Muscle layer of duodenum (tissue), 2 donors: Measurements from ENCODE around the gene MPHOSPH9.

Experiments used
- H3K27ac ChIP-seq: one replicate; pipeline ENCODE4 v1.7.0; 2013; ENCODE audit warnings: mild to moderate bottlenecking, low read length
- H3K27me3 ChIP-seq: one replicate; pipeline ENCODE4 v1.7.0; 2013; ENCODE audit warnings: low read depth, mild to moderate bottlenecking, control low read depth, low read length
- H3K36me3 ChIP-seq, 2 donors: one replicate each; pipeline ENCODE4 v1.7.0; 2013; ENCODE audit warnings: low read length in 2 of 2, control low read depth in 1 of 2, mild to moderate bottlenecking in 1 of 2; ENCODE audit not compliant: insufficient read depth in 2 of 2, control insufficient read depth in 1 of 2
- H3K4me1 ChIP-seq, 2 donors: one replicate each; pipeline ENCODE4 v1.7.0; 2013; ENCODE audit warnings: low read length in 2 of 2, mild to moderate bottlenecking in 2 of 2, control low read depth in 1 of 2, moderate library complexity in 1 of 2; ENCODE audit not compliant: insufficient read depth in 2 of 2, control insufficient read depth in 1 of 2
- H3K4me3 ChIP-seq, 2 donors: one replicate each; pipeline ENCODE4 v1.7.0; 2013; ENCODE audit warnings: low read length in 2 of 2, low read depth in 1 of 2, mild to moderate bottlenecking in 1 of 2
- H3K9me3 ChIP-seq, 2 donors: one replicate each; pipeline ENCODE4 v1.7.0; 2013; ENCODE audit warnings: low read length in 2 of 2, control low read depth in 1 of 2, mild to moderate bottlenecking in 1 of 2; ENCODE audit not compliant: control insufficient read depth in 1 of 2
- donor health status: healthy.

MPHOSPH9 gene

GRCh38 chr12:123242116-123242904 lies 9.4 kb upstream of the MPHOSPH9 start:
- H3K36me3 ChIP-seq, result no peaks in the 10 kb centered on the region
- peaks cover 0 to 18% of the 10 kb centered on the region in 2 donors for H3K4me1 ChIP-seq
- no peaks in the 10 kb centered on the region for H3K27me3 ChIP-seq
- no peaks in the 10 kb centered on the region for H3K9me3 ChIP-seq
- peak overlapping the region in 1 of 2 donors; percentile 8 for H3K4me3 ChIP-seq
- no peak overlapping the region for H3K27ac ChIP-seq

- Histone ChIP-seq H3K27ac (no peak overlapping the region), H3K4me1 (peaks cover 2 to 28% of the 10 kb centered on the region in 2 donors), H3K27me3 (no peaks in the 10 kb centered on the region), H3K4me3 (no peak overlapping the region), H3K9me3 (no peaks in the 10 kb centered on the region), H3K36me3 (peaks cover 0 to 3% of the 10 kb centered on the region in 2 donors)
Measured at GRCh38 chr12:123238961-123239360, 6.0 kb upstream of the MPHOSPH9 start.

DNA sequence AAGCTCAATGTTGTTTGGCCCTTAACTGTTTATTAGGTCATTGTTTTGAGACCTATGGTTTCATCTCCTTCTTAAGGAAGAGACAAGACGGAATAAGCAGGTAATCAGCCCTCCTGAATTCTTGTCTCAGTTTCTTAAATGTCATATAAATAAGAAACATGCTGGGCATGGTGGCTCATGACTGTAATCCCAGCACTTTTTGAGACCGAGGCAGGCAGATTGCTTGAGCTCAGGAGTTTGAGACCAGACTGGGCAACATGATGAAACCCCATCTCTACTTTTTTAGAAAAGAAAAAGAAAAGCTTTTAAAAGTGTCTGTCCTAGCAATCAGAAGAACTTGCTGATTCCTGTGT lies 5.4 kb upstream of the MPHOSPH9 start:
- no peak overlapping the region for H3K27ac ChIP-seq
- no peak overlapping the region for H3K4me3 ChIP-seq
- no peaks in the 10 kb centered on the region for H3K9me3 ChIP-seq
- peaks cover 0 to 3% of the 10 kb centered on the region in 2 donors for H3K36me3 ChIP-seq
- H3K27me3 ChIP-seq, result no peaks in the 10 kb centered on the region
- peaks cover 3 to 30% of the 10 kb centered on the region in 2 donors for H3K4me1 ChIP-seq

DNA sequence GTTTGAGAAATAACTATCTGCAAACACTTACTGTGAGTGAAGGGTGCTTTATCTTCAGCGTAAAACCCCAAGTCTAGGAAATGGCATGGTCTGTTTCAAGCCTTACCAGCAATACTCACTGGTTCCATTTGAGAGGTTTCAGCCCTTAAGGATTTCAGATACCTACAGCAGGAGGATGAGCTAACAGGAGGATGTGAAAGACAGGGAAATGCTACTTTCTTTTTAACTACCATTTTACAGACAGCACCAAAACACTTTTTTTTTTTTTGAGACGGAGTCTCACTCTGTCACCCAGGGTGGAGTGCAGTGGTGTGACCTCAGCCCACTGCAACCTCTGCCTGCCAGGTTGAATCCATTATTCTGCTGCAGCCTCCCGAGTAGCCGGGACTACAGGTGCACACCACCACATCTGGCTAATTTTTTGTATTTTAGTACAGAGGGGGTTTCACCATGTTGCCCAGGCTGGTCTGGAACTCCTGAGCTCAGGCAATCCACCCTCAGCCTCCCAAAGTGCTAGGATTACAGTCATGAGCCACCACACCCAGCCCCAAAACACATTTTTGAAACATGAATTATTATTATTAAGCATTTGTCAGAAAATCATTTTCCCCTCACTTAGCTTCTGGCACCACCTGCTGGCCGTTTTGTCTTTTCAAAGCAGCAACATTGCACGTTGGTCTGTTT lies 4.8 kb upstream of the MPHOSPH9 start:
- no peak overlapping the region for H3K27ac ChIP-seq
- no peak overlapping the region for H3K4me3 ChIP-seq
- peaks cover 0 to 3% of the 10 kb centered on the region in 2 donors for H3K36me3 ChIP-seq
- H3K4me1 ChIP-seq, result peaks cover 3 to 27% of the 10 kb centered on the region in 2 donors
- H3K27me3 ChIP-seq, result no peaks in the 10 kb centered on the region
- no peaks in the 10 kb centered on the region for H3K9me3 ChIP-seq

- Histone ChIP-seq H3K4me1 (peaks cover 3 to 28% of the 10 kb centered on the region in 2 donors), H3K9me3 (no peaks in the 10 kb centered on the region), H3K27ac (peak overlapping the region; percentile 89), H3K4me3 (peak overlapping the region; percentile 79 to 98), H3K27me3 (no peaks in the 10 kb centered on the region), H3K36me3 (peaks cover 0 to 3% of the 10 kb centered on the region in 2 donors)
Measured at GRCh38 chr12:123233505-123234308, 766 bp upstream of the MPHOSPH9 start.

GRCh38 chr12:123232472-123232806 lies 502 bp downstream of the MPHOSPH9 start:
- peak overlapping the region; percentile 79 to 98 for H3K4me3 ChIP-seq
- H3K36me3 ChIP-seq, result peaks cover 0 to 3% of the 10 kb centered on the region in 2 donors
- peak overlapping the region; percentile 92 for H3K27ac ChIP-seq
- H3K9me3 ChIP-seq, result no peaks in the 10 kb centered on the region
- peaks cover 3 to 18% of the 10 kb centered on the region in 2 donors for H3K4me1 ChIP-seq
- H3K27me3 ChIP-seq, result no peaks in the 10 kb centered on the region

DNA sequence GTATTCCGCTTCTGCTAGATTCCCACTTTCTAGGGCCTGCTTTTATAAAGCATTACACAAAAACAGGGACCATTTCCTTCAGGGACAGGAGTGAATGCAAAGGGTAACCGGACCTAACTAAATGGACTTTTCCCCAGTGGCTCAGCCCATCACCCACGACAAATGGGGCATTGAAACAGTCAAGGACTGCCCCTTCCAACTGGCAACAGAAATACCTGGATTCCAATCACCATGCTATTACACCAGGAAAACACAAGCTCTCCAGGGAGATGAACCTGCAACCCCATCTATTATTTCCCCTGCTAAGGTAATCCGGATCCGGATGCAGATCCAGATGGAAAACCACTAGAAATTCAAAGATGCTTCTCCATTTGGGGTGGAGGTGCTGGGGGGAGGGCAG lies 1.0 kb downstream of the MPHOSPH9 start:
- Histone ChIP-seq H3K27ac (peak overlapping the region; percentile 92), H3K4me3 (peak overlapping the region; percentile 79 to 98), H3K4me1 (peaks cover 3 to 18% of the 10 kb centered on the region in 2 donors), H3K36me3 (peaks cover 0 to 3% of the 10 kb centered on the region in 2 donors), H3K27me3 (no peaks in the 10 kb centered on the region), H3K9me3 (no peaks in the 10 kb centered on the region)

DNA sequence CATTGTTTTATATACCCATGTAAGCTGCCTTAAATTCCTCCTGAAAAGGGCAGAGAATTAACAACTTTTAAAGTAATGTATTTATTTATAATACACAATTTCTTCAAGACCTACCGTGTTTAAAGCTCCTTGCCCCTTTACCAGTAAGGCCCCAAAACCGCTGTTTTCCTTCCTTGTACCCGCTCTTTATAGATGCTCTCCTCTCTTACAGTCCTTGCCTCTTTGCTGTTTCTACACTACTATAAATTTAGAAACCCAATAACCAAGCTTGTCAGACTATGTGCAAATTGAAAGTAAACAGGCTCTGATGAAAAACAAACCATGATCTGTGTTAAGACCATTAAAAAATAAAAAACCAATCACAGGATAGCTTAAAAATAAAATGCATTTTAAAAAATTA lies 3.9 kb downstream of the MPHOSPH9 start:
- no peak overlapping the region for H3K27ac ChIP-seq
- H3K4me3 ChIP-seq, result no peak overlapping the region
- peaks cover 2 to 9% of the 10 kb centered on the region in 2 donors for H3K4me1 ChIP-seq
- no peaks in the 10 kb centered on the region for H3K36me3 ChIP-seq
- no peaks in the 10 kb centered on the region for H3K27me3 ChIP-seq
- no peaks in the 10 kb centered on the region for H3K9me3 ChIP-seq

DNA sequence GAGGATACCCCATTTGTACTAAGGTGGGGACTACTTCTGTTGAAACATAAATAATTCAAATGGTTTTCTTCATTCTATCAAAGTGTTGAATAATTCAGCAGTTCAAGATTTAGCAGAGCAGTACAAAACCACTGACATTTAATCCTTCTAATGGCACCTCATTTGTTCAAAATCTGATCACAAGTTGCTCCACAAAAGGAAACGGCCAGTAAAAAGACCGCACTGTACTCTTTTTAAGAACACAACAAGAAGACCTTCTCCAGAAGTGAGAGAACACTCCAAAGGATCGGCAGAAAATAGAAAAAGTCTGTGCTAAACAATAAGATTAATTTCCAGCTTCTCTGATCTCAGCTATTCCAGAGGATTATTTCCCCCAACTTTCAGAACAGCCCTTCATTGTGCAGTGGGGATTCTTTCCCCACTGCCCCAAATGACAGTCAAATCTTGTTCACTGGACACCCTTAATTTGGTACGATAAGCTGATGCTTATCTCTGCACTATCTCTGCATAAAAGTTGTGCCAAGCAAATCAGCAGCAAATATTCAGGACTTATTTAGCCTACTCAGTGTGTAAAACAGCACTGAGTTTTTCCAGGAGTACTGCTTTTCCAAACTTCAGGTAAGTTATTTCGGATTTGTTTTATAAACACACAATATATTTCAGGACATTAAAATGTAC lies 5.2 kb downstream of the MPHOSPH9 start:
- H3K36me3 ChIP-seq, result no peaks in the 10 kb centered on the region
- no peaks in the 10 kb centered on the region for H3K9me3 ChIP-seq
- no peaks in the 10 kb centered on the region for H3K27me3 ChIP-seq
- no peak overlapping the region for H3K4me3 ChIP-seq
- H3K4me1 ChIP-seq, result peaks cover 0 to 6% of the 10 kb centered on the region in 2 donors
- no peak overlapping the region for H3K27ac ChIP-seq

- H3K4me1 ChIP-seq, result no peaks in the 10 kb centered on the region
- no peak overlapping the region for H3K4me3 ChIP-seq
- no peaks in the 10 kb centered on the region for H3K9me3 ChIP-seq
- no peak overlapping the region for H3K27ac ChIP-seq
- peaks cover 6 to 9% of the 10 kb centered on the region in 2 donors for H3K36me3 ChIP-seq
- no peaks in the 10 kb centered on the region for H3K27me3 ChIP-seq
Measured at GRCh38 chr12:123225443-123225842, 7.5 kb downstream of the MPHOSPH9 start.

DNA sequence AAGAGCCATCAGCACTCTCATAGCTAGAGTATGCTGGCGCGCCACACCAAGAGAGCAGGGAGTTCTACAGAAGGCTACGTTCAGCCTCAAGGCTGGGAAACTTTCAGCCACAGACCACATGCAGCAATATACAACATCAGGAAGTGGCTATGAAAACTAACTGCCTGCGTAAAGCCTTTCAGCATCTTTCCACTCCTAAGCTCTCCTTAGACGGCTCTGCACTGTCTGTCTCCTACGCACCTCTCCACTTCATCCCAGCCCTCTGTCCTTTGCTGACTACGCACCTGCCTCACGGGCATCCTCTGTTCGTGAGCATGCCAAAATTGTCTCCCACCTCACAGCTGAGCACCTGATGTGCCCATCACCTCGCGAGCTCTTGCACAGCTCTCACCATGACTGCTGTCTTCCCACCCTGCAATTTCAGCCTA lies 9.7 kb downstream of the MPHOSPH9 start:
- no peaks in the 10 kb centered on the region for H3K9me3 ChIP-seq
- no peaks in the 10 kb centered on the region for H3K4me1 ChIP-seq
- H3K4me3 ChIP-seq, result no peak overlapping the region
- H3K27ac ChIP-seq, result no peak overlapping the region
- H3K27me3 ChIP-seq, result no peaks in the 10 kb centered on the region
- H3K36me3 ChIP-seq, result peaks cover 10% of the 10 kb centered on the region in 2 donors
